K562 (cell line): ENCODE measurements around the gene PPY. TPM values are rescaled to one million over a fixed set of nuclear protein-coding genes. Genes with fewer than 3 reads are reported as not detected.
A peak's percentile ranks its signal among the peaks of the same experiment; 100 is the strongest.

ENCODE experiments used
- ARID2 ChIP-seq: fragments of 450-650 bp; IDR thresholded peaks from 2 replicates; pipeline ENCODE4 v1.6.1; 2017; ENCODE audit warnings: antibody characterized with exemption, mild to moderate bottlenecking
- ATF7 ChIP-seq: fragments of 450-650 bp; IDR thresholded peaks from 2 replicates; pipeline ENCODE4 v1.7.1; 2014; ENCODE audit warnings: mild to moderate bottlenecking, moderate library complexity
- BCOR ChIP-seq: fragments of 450-650 bp; IDR thresholded peaks from 2 replicates; pipeline ENCODE4 v1.6.1; 2016
- CUX1 ChIP-seq: fragments of 200-800 bp; sonication (Bioruptor generic); IDR thresholded peaks from 2 replicates; pipeline ENCODE4 v1.6.1; 2016; ENCODE audit warnings: missing genetic modification characterization, missing compliant biosample characterization
- FOXA3 ChIP-seq, 2 experiments: fragments of 450-650 bp in 1 of 2; sonication (generic) in 1 of 2; formaldehyde crosslinking; IDR thresholded peaks in 1 of 2; conservative IDR thresholded peaks in 1 of 2; 2 replicates each; pipeline versions ENCODE4 v1.4.0 to v1.8.0; 2020 to 2022; ENCODE audit warnings: mild to moderate bottlenecking in 2 of 2, missing genetic modification reagents in 1 of 2
- FOXJ2 ChIP-seq: fragments of 200-800 bp; sonication (Bioruptor generic); IDR thresholded peaks from 2 replicates; pipeline ENCODE4 v1.6.1; 2016; ENCODE audit warnings: missing genetic modification characterization, missing compliant biosample characterization
- HCFC1 ChIP-seq: IDR thresholded peaks from 2 replicates; pipeline ENCODE4 v1.6.1; 2012; ENCODE audit warnings: low read depth, low read length, improper control_type of control experiment
- IRF1 ChIP-seq: sonication (generic); formaldehyde crosslinking; IDR thresholded peaks from 2 replicates; pipeline ENCODE4 v1.8.0; 2022; ENCODE audit warnings: missing genetic modification reagents, mild to moderate bottlenecking, borderline replicate concordance
- LCOR ChIP-seq: sonication (generic); formaldehyde crosslinking; IDR thresholded peaks from 2 replicates; pipeline ENCODE4 v1.8.0; 2022; ENCODE audit warnings: mild to moderate bottlenecking, missing genetic modification reagents
- MCM2 ChIP-seq: fragments of 450-650 bp; IDR thresholded peaks from 2 replicates; pipeline ENCODE4 v1.6.1; 2017; ENCODE audit warnings: low read depth, mild to moderate bottlenecking
- MCM3 ChIP-seq: fragments of 450-650 bp; IDR thresholded peaks from 2 replicates; pipeline ENCODE4 v1.6.1; 2016
- MED1 ChIP-seq: sonication (generic); formaldehyde crosslinking; IDR thresholded peaks from 2 replicates; pipeline ENCODE4 v1.8.1; 2023; ENCODE audit warnings: missing genetic modification reagents, borderline replicate concordance
- MTF1 ChIP-seq: fragments of 250-450 bp; sonication (Bioruptor Pico); IDR thresholded peaks from 2 replicates; pipeline ENCODE4 v1.9.0; 2021; ENCODE audit warnings: moderate library complexity, mild to moderate bottlenecking, inconsistent platforms, borderline replicate concordance
- PML ChIP-seq: IDR thresholded peaks from 2 replicates; pipeline ENCODE4 v1.6.1; 2012; ENCODE audit warnings: low read length, inconsistent platforms
- RBM34 ChIP-seq: fragments of 200-400 bp; formaldehyde crosslinking; IDR thresholded peaks from 2 replicates; pipeline ENCODE4 v1.6.1; 2018; ENCODE audit warnings: low read length, borderline replicate concordance; ENCODE audit not compliant: insufficient read depth
- SREBF2 ChIP-seq: sonication (generic); formaldehyde crosslinking; IDR thresholded peaks from 2 replicates; pipeline ENCODE4 v1.4.0; 2020; ENCODE audit warnings: mild to moderate bottlenecking, missing genetic modification reagents
- UBTF ChIP-seq, 2 experiments: IDR thresholded peaks; 2 replicates each; pipeline ENCODE4 v1.6.1; 2012; ENCODE audit warnings: improper control_type of control experiment in 2 of 2, low read depth in 2 of 2, low read length in 2 of 2, borderline replicate concordance in 1 of 2
- ZNF174 ChIP-seq: fragments of 250-450 bp; sonication (Bioruptor Pico); IDR thresholded peaks from 2 replicates; pipeline ENCODE4 v1.4.0; 2020; ENCODE audit warnings: mild to moderate bottlenecking
- ZNF197 ChIP-seq: fragments of 200-800 bp; sonication (Bioruptor generic); IDR thresholded peaks from 2 replicates; pipeline ENCODE4 v1.6.1; 2016; ENCODE audit warnings: low read depth, missing genetic modification characterization, missing compliant biosample characterization
- ZNF699 ChIP-seq: fragments of 250-450 bp; sonication (Bioruptor Pico); IDR thresholded peaks from 2 replicates; pipeline ENCODE4 v1.8.0; 2021; ENCODE audit warnings: mild to moderate bottlenecking, moderate library complexity; ENCODE audit not compliant: insufficient replicate concordance
- ZSCAN29 ChIP-seq: fragments of 450-650 bp; IDR thresholded peaks from 2 replicates; pipeline ENCODE4 v1.6.1; 2017
- polyA plus RNA-seq, 8 experiments: library from polyadenylated mRNA; depleted of rRNA in 4 of 8; stranded (reverse) in 5 of 8; unstranded in 3 of 8; fragments of >200 nt; fragmentation: Nextera tagmentation in 2 of 8; fragmentation: Illumina TruSeq in 1 of 8; extraction: Ambion mirVana in 2 of 8; extraction: Trizol in 1 of 8; gene quantifications; 2 replicates each; pipeline versions ENCODE4 v1.2.1 to v1.2.3, GENCODE V29; 2011 to 2014; ENCODE audit warnings: inconsistent platforms in 1 of 8, missing spikeins in 1 of 8
- total RNA-seq, 7 experiments: library from RNA; depleted of rRNA in 6 of 7; stranded (reverse); fragments of >200 nt in 6 of 7; fragmentation: Illumina TruSeq in 2 of 7; extraction: Trizol in 2 of 7; gene quantifications; 2 replicates each; pipeline versions ENCODE4 v1.2.1 to v1.2.3, GENCODE V29; 2011 to 2021; ENCODE audit warnings: low replicate concordance in 1 of 7

The PPY gene
- total and polyA plus RNA-seq, 9 of the 15 experiments (the other 6 are each of a cell fraction or from before 2014, with no cell fraction given): not detected

GRCh38 chr17:43983515-43984411, 41.5 kb upstream of the PPY start (continued):
- no peak for TF ChIP-seq CUX1 (CRISPR knock-in tag)
- TF ChIP-seq ZNF699: no peak
- TF ChIP-seq MED1: no peak
- no peak for TF ChIP-seq LCOR (CRISPR knock-in tag)
- TF ChIP-seq ZSCAN29: no peak
- peak; percentile 70 for TF ChIP-seq ATF7
- TF ChIP-seq PML: no peak
- TF ChIP-seq HCFC1: peak; percentile 35; the same call in 1 of the 2 replicates
- TF ChIP-seq MCM3: no peak
- TF ChIP-seq IRF1 (CRISPR knock-in tag): no peak
- no peak for TF ChIP-seq SREBF2 (CRISPR knock-in tag)
- no peak for TF ChIP-seq ZNF174
- TF ChIP-seq MCM2: no peak
- TF ChIP-seq BCOR: peak; percentile 78
- TF ChIP-seq MTF1 (CRISPR knock-in tag): no peak
- no peak for TF ChIP-seq ZNF197 (CRISPR knock-in tag)
- TF ChIP-seq ARID2: no peak
- TF ChIP-seq FOXA3 (CRISPR knock-in tag; conservative IDR thresholded peaks at IDR 0.05 in 1 of 2, IDR thresholded peaks at IDR 0.05 in 1 of 2): peak in 1 of 2 experiments; percentile 37; a peak in 2 of 4 replicates
- TF ChIP-seq UBTF (IDR thresholded peaks at IDR 0.05; ENCODE audit: borderline replicate concordance in 1 of 2, low read depth in 2 of 2, low read length in 2 of 2): peak; percentile 33 to 88; a peak in 1 of 4 replicates
- TF ChIP-seq FOXJ2 (tag): no peak
- 0 out of 2 replicates have a peak, but pooled peaks have one; percentile 29 for TF ChIP-seq RBM34
